MM.1S (cell line): ENCODE results near the gene UQCR10.

Source experiments
- DNase-seq: peaks from one replicate; pipeline ENCODE4 v3.0.0-alpha.2; 2015
- H2AFZ ChIP-seq: fragments of 300-600 bp; sonication (generic); 2 replicates; pipeline ENCODE4 v1.6.0; 2016; ENCODE audit warnings: antibody characterized with exemption, low read length
- H3F3A ChIP-seq: fragments of 300-600 bp; sonication (generic); 2 replicates; pipeline ENCODE4 v1.6.1; 2016; ENCODE audit warnings: mild to moderate bottlenecking, antibody characterized with exemption, low read length, moderate library complexity, mixed read lengths; ENCODE audit not compliant: insufficient read depth
- H3K27ac ChIP-seq: fragments of 300-600 bp; sonication (generic); 2 replicates; pipeline ENCODE4 v1.5.1; 2016; ENCODE audit warnings: mild to moderate bottlenecking, low read length
- H3K27me3 ChIP-seq: fragments of 300-600 bp; sonication (generic); replicated peaks from 2 replicates; pipeline ENCODE4 v1.6.0; 2016; ENCODE audit warnings: low read length; ENCODE audit not compliant: insufficient read depth
- H3K36me3 ChIP-seq: fragments of 300-600 bp; sonication (generic); replicated peaks from 2 replicates; pipeline ENCODE4 v1.6.1; 2016; ENCODE audit warnings: mild to moderate bottlenecking, low read length, mixed read lengths; ENCODE audit not compliant: insufficient read depth
- H3K4me1 ChIP-seq: fragments of 300-600 bp; sonication (generic); 2 replicates; pipeline ENCODE4 v1.6.1; 2016; ENCODE audit warnings: low read length, mixed read lengths
- H3K4me2 ChIP-seq: fragments of 300-600 bp; sonication (generic); 2 replicates; pipeline ENCODE4 v1.6.0; 2016; ENCODE audit warnings: low read depth, low read length
- H3K4me3 ChIP-seq: fragments of 300-600 bp; sonication (generic); 2 replicates; pipeline ENCODE4 v1.5.1; 2016; ENCODE audit warnings: low read length, mixed read lengths
- H3K79me2 ChIP-seq: fragments of 300-600 bp; sonication (generic); 2 replicates; pipeline ENCODE4 v1.6.1; 2016; ENCODE audit warnings: mixed run types, low read length, mixed read lengths
- H3K9ac ChIP-seq: fragments of 300-600 bp; sonication (generic); 2 replicates; pipeline ENCODE4 v1.6.1; 2016; ENCODE audit warnings: low read length, mixed read lengths
- H3K9me2 ChIP-seq: fragments of 300-600 bp; sonication (generic); replicated peaks from 2 replicates; pipeline ENCODE4 v1.6.1; 2016; ENCODE audit warnings: mild to moderate bottlenecking, low read length, mixed read lengths; ENCODE audit not compliant: insufficient read depth
- H3K9me3 ChIP-seq: fragments of 300-600 bp; sonication (generic); replicated peaks from 2 replicates; pipeline ENCODE4 v1.6.1; 2016; ENCODE audit warnings: mild to moderate bottlenecking, low read length, mixed read lengths; ENCODE audit not compliant: insufficient read depth
- H4K20me1 ChIP-seq: fragments of 300-600 bp; sonication (generic); 2 replicates; pipeline ENCODE4 v1.6.1; 2016; ENCODE audit warnings: mild to moderate bottlenecking, low read length, moderate library complexity, mixed read lengths; ENCODE audit not compliant: insufficient read depth
- EZH2 ChIP-seq: fragments of 300-600 bp; sonication (generic); optimal IDR thresholded peaks from 2 replicates; pipeline ENCODE3; 2017; ENCODE audit warnings: low read depth, mild to moderate bottlenecking, antibody characterized with exemption, low read length, mixed read lengths
- EZH2phosphoT487 ChIP-seq: fragments of 300-600 bp; sonication (generic); IDR thresholded peaks from 2 replicates; pipeline ENCODE4 v1.6.1; 2018; ENCODE audit warnings: antibody characterized with exemption, low read length
- TF ChIP-seq, protein P1 (sequence below): fragments of 300-600 bp; sonication (generic); IDR thresholded peaks from 2 replicates; pipeline ENCODE4 v1.5.1; 2016; ENCODE audit warnings: antibody characterized with exemption, low read length, mixed read lengths

Gene UQCR10

DNA sequence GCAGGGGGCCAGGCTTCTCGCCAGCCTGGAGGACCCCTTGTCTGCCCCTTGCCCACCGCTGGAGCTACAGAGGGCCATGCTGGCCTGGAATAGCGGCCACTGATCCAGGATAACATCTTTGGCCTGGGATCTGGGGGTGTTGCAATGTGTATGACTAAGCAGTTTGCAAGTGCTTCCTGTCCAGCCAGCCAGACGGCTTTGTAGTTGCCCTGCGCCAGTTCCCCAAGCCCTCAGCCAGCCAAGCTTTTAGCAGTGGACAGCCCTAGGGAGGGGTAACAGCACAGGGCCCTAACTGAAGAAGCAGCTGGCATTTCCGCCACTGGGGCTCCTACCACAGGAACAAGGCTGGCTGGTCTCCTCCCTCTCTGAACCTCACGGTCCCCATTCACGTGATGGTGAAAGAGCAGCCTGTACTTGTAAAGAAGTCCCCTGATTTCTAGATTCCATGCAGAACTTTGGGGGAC is 32.1 kb downstream of the UQCR10 start:
- Histone ChIP-seq H3K27ac (no peak overlapping the region), H3K4me1 (no peaks in the 10 kb centered on the region), H3K4me3 (no peak overlapping the region), H3F3A (no peaks in the 10 kb centered on the region), H3K9ac (no peak overlapping the region), H4K20me1 (no peaks in the 10 kb centered on the region), H3K4me2 (no peak overlapping the region), H3K36me3 (no peaks in the 10 kb centered on the region; the same call in 1 of the 2 replicates), H3K9me2 (no peaks in the 10 kb centered on the region), H3K9me3 (no peaks in the 10 kb centered on the region), H3K27me3 (no peaks in the 10 kb centered on the region), H3K79me2 (no peaks in the 10 kb centered on the region), H2AFZ (no peak overlapping the region)
- no peak for DNase-seq
- TF ChIP-seq EZH2 (no peak), EZH2phosphoT487 (no peak)
- TF ChIP-seq, protein P1, sequence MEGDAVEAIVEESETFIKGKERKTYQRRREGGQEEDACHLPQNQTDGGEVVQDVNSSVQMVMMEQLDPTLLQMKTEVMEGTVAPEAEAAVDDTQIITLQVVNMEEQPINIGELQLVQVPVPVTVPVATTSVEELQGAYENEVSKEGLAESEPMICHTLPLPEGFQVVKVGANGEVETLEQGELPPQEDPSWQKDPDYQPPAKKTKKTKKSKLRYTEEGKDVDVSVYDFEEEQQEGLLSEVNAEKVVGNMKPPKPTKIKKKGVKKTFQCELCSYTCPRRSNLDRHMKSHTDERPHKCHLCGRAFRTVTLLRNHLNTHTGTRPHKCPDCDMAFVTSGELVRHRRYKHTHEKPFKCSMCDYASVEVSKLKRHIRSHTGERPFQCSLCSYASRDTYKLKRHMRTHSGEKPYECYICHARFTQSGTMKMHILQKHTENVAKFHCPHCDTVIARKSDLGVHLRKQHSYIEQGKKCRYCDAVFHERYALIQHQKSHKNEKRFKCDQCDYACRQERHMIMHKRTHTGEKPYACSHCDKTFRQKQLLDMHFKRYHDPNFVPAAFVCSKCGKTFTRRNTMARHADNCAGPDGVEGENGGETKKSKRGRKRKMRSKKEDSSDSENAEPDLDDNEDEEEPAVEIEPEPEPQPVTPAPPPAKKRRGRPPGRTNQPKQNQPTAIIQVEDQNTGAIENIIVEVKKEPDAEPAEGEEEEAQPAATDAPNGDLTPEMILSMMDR = no peak

DNA sequence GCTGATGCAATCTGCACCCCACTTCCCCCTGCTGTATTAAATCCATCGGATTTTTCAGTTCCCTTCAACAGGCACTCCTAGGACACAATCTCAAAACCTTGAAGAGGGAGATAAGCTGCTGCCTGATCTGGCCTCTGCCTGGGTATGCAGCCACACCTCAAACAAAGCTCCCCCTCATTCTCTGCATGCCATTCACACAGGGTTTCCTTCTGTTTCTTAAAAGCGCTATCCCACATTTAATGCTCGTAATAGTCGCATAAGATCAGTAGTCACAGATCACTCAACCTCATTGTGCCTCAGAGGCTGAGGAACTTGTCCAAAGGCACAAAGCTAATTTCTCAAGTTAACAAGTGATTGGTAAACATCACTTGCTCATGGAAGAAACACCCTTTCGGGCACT is 34.0 kb downstream of the UQCR10 start:
- H3K9me3 ChIP-seq = no peaks in the 10 kb centered on the region
- H3K4me2 ChIP-seq = no peak overlapping the region
- no peaks in the 10 kb centered on the region for H3K4me1 ChIP-seq
- TF ChIP-seq, protein P1 = no peak
- TF ChIP-seq EZH2 = no peak
- no peak for TF ChIP-seq EZH2phosphoT487
- no peaks in the 10 kb centered on the region; the same call in 1 of the 2 replicates for H3K36me3 ChIP-seq
- no peak overlapping the region for H3K27ac ChIP-seq
- no peaks in the 10 kb centered on the region for H3K79me2 ChIP-seq
- no peaks in the 10 kb centered on the region for H3F3A ChIP-seq
- no peaks in the 10 kb centered on the region for H3K9me2 ChIP-seq
- no peak overlapping the region for H3K4me3 ChIP-seq
- H3K27me3 ChIP-seq = no peaks in the 10 kb centered on the region
- H4K20me1 ChIP-seq = no peaks in the 10 kb centered on the region
- H2AFZ ChIP-seq = no peak overlapping the region
- no peak for DNase-seq
- H3K9ac ChIP-seq = no peak overlapping the region

DNA sequence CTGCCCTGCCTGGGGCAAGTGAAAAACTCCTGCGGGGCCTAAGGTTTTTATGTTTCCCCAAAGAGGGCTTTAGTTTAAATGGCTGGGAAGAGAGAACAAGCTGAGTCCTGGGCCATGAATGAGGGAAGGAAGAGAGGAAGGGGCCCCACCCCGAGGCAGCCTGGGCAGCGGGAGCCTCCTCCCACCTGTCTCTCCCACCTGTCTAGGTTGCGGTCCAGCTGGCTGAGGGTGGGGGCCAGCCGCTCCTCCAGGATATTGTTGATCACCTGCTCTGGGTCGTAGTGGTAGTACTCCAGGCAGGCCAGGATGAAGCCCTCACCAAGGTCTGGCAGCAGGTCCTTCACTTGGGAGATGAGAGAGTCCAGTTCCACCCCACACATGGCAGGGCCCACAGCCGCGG is 34.6 kb downstream of the UQCR10 start:
- H3K9ac ChIP-seq = no peak overlapping the region
- no peaks in the 10 kb centered on the region for H3K79me2 ChIP-seq
- H3K9me2 ChIP-seq = no peaks in the 10 kb centered on the region
- no peak overlapping the region for H3K4me3 ChIP-seq
- no peaks in the 10 kb centered on the region for H3K4me1 ChIP-seq
- no peaks in the 10 kb centered on the region for H3K27me3 ChIP-seq
- TF ChIP-seq EZH2 = no peak
- no peak for TF ChIP-seq EZH2phosphoT487
- TF ChIP-seq, protein P1 = no peak
- no peak for DNase-seq
- no peak overlapping the region for H2AFZ ChIP-seq
- H3K9me3 ChIP-seq = no peaks in the 10 kb centered on the region
- no peaks in the 10 kb centered on the region for H4K20me1 ChIP-seq
- no peaks in the 10 kb centered on the region for H3F3A ChIP-seq
- H3K4me2 ChIP-seq = no peak overlapping the region
- H3K36me3 ChIP-seq = peaks cover 3% of the 10 kb centered on the region
- H3K27ac ChIP-seq = no peak overlapping the region
